ENCODE data around the gene SCART1.
"Not testable (repeated sequence)": the region's sequence is repeated elsewhere in the genome, so short reads cannot be mapped to it uniquely, and the experiment has no call there.

SCART1 gene

GRCh38 chr10:133456041-133456951, 2.6 kb downstream of the SCART1 start:
- no peak for DNase-seq

GRCh38 chr10:133457100-133457841, 3.5 kb downstream of the SCART1 start:
- no peak for DNase-seq

- DNase-seq, result no peak
Measured at GRCh38 chr10:133458021-133458709, 4.4 kb downstream of the SCART1 start.

- no peak for DNase-seq
Measured at GRCh38 chr10:133458710-133459453, 5.1 kb downstream of the SCART1 start.

DNA sequence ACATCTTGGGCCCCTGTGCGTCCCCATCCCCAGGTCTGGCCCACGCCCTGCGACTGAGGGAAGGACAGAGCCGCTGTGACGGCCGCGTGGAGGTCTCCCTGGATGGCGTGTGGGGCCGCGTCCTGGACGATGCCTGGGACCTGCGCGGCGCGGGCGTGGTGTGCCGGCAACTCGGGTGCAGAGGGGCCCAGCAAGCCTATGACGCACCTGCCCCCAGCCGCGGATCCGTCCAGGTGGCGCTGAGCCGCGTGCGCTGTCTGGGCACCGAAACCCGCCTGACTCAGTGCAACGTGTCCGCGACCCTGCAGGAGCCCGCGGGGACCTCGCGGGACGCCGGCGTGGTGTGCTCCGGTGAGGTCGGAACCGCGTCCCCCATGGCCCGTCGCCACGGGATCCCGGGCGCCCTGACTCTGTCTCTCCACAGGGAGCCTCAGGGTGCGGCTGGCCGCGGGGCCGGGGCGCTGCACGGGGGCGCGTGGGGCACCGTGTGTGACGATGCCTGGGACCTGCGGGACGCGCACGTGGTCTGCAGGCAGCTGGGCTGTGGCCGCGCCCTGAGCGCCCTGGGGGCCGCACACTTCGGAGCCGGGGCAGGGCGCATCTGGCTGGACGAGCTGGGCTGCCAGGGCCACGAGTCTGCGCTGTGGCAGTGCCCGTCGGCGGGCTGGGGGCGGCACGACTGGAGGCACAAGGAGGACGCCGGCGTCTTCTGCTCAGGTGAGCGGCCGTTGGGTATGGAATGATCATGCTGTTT, 5.9 kb downstream of the SCART1 start:
- DNase-seq, result no peak

DNA sequence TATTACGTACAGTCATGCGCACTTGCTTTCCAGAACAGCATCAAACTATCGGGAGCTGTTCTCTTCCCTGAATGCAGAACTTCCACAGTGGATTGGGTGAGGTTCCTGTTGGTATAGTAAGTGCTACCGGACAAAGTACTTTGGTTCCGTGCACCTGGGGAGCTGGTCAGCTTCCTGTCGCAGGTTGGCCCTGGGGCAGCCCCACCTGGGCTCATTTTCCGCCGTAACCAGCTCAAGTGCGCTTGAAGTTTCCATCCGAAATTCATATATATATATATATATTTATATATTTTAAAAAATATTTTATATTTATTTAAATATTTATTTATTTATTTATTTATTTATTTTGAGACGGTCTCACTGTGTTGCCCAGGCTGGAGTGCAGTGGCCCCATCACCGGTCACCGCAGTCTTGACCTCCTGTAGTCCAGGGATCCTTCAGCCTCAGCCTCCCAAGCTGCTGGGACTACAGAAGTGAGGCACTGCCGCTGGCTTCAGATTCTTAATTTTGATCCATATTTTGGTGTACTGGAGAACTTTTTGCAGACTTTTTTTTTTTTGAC, 6.5 kb downstream of the SCART1 start:
- no peak for DNase-seq

DNA sequence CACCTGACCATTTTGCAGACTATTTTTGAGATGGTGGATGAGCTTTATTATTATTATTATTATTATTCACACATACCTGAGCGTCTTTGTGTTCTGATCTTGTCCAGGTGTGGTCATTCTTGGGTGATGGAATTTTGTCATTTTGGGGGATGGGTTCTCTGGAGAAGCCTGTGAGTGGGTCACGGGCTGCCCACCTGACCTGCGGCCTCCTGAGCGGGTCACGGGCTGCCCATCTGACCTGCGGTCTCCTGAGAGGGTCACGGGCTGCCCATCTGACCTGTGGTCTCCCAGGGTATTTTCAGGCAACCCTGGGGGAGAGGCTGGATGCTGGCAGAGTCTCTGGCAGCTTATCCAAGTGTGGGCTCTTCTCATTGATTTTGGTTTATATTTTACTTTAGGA, 7.3 kb downstream of the SCART1 start:
- no peak for DNase-seq

GRCh38 chr10:133461841-133462240, 8.1 kb downstream of the SCART1 start:
- DNase-seq, result no peak

- DNase-seq, result no peak
Measured at GRCh38 chr10:133462512-133463305, 9.0 kb downstream of the SCART1 start.

GRCh38 chr10:133464582-133465031, 10.9 kb downstream of the SCART1 start:
- DNase-seq, result no peak

DNA sequence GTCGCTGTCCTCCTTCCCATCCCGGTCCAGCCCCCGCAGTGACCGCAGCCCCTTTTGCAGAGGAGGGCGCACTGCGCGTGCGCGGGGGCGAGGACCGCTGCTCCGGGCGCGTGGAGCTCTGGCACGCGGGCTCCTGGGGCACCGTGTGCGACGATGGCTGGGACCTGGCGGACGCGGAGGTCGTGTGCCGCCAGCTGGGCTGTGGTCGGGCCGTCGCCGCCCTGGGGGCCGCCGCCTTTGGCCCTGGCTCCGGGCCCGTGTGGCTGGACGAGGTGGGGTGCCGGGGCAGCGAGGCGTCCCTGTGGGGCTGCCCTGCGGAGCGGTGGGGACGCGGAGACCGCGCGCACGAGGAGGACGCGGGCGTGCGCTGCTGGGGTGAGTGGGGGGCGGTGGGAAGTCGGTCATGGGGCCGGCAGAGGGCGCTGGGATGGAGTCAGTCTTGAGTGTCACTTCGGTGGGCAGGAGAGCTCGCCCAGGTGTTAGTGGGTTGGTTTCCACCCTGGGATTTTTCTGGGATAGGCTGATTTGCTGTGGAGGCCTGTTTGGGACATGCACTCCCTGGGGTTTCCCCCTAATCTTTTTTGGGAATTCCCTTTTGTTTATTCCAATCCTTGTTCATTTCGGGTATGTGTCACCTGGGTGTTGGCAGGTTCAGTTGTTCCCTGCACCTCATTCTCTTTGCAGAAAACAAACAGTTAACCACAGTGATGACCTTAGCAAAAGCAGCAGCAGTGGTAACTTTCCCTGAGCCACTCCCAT, 11.6 kb downstream of the SCART1 start:
- DNase-seq, result no peak

DNA sequence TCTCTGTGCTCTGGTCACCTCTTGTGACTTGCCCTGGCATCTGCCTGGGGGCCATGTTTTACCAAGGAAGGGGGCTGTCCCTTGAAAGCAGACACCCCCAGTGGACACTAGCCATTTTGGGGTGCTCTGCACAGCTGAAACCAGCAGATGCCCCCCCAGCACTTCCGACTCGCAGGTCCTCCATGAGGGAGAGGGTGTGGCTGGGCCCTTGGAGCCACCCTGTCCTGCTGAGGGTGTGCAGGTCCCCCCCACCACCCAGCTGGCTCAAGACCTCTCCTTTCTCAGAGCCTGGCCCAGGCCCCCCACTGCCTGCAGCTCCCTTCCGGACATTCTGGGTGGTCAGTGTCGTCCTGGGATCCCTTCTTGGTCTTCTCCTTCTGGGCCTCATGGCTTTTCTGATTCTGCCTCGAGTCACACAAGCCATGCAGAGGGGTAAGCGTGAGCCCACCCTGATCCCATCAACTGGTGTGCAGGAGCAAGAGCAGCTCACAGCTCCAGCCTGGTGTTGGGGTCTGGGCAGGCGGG, 12.3 kb downstream of the SCART1 start:
- DNase-seq, result no peak

DNA sequence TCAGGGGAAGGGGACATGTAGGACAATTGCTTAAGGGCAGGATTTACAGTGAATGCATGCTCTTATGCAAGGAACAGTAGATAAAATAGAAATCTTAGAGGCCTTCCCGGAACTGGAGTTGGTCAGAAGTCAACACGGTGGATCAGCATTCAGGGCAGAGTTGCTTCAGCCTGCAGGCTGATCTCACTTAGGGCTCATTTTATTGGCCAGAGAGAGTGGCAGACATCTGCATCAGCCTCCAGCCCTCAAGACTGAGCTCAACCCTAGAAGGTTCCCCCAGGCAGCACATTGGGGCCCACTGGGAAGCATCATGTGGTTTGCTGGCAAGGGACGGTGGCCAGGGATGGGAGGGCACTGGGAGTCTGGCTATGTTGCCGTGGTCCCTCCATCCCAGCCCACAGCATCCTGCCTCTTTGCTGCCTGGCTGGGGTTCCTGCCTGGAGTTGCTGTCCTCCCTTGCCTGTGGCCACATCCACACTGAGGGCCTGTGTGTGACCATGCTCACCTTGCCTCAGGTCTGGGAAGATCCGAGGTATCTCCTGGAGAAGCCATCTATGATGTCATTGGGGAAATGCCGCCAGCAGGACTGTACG, 13.0 kb downstream of the SCART1 start:
- no peak for DNase-seq

- no peak for DNase-seq
Measured at GRCh38 chr10:133467286-133467911, 13.7 kb downstream of the SCART1 start.

DNA sequence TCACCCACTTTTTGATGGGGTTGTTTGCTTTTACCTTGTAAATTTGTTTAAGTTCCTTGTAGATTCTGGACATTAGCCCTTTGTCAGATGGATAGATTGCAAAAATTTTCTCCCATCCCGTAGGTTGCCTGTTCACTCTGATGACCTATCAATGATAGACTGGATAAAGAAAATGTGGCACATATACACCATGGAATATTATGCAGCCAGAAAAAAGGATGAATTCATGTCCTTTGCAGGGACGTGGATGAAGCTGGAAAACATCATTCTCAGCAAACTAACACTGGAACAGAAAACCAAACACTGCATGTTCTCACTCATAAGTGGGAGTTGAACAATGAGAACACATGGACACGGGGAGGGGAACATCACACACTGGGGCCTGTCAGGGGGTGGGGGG, 15.5 kb downstream of the SCART1 start:
- not testable (repeated sequence) for DNase-seq

- DNase-seq, result no peak
Measured at GRCh38 chr10:133471300-133472109, 17.8 kb downstream of the SCART1 start.

- no peak for DNase-seq
Measured at GRCh38 chr10:133473270-133473669, 19.5 kb downstream of the SCART1 start.

DNA sequence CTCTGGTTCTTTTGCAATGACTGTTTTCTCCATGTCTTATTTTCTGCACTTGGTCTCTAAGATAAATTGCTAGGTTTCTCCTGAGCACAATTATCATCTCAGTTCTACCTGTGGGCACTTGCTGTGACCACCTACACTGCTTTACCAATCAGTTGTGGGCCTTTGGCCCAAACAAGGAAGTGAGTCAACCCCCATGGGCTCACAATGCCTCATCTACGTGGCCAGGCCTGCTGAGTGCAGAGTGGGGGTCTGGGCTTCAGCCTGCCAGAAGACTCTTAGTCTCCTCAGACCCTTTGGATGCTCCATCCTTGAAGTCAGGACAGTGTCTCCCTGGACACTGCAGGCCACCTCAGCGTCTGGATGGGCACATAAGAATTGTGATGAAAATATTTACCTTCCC, 20.3 kb downstream of the SCART1 start:
- DNase-seq, result no peak

Data from DMS53 (cell line).